Tibial nerve (tissue), 4 donors: ENCODE results near the gene SFXN5.

Experiments
- CTCF ChIP-seq, 5 experiments: fragments of 200-600 bp in 3 of 5; fragments of 450-650 bp in 2 of 5; sonication (generic) in 3 of 5; IDR thresholded peaks; one replicate each; pipeline ENCODE4 v1.5.1; 2016 to 2019; ENCODE audit warnings: antibody characterized with exemption in 5 of 5, mild to moderate bottlenecking in 3 of 5, moderate library complexity in 2 of 5
- EP300 ChIP-seq, 2 donors: sonication (generic); formaldehyde crosslinking; IDR thresholded peaks; one replicate each; pipeline ENCODE4 v1.6.1; 2017; ENCODE audit warnings: antibody characterized with exemption in 2 of 2, mild to moderate bottlenecking in 1 of 2
- POLR2A ChIP-seq, 2 donors: fragments of 450-650 bp; IDR thresholded peaks; one replicate each; pipeline ENCODE4 v1.6.1; 2017; ENCODE audit warnings: antibody characterized with exemption in 2 of 2, mild to moderate bottlenecking in 2 of 2, moderate library complexity in 2 of 2

- TF ChIP-seq CTCF (IDR thresholded peaks at IDR 0.05) (no peak), POLR2A (IDR thresholded peaks at IDR 0.05) (no peak), EP300 (IDR thresholded peaks at IDR 0.05) (no peak)
Measured at GRCh38 chr2:73069855-73070642, 1.5 kb downstream of the SFXN5 start.
